Measurements from ENCODE around the gene ADRB2. TPM values are rescaled to one million over a fixed set of nuclear protein-coding genes. Genes with fewer than 3 reads are reported as not detected.

Gene ADRB2
- total RNA-seq, 1 experiment from 2014 or later = not detected

GRCh38 chr5:148831590-148832565 lies 5.5 kb downstream of the ADRB2 start:
- Mint-ChIP-seq H3K27ac (ENCODE audit: unreplicated experiment) (no peak overlapping the region), H3K4me1 (ENCODE audit: low read depth, unreplicated experiment) (no peaks in the 10 kb centered on the region), H3K36me3 (ENCODE audit: insufficient read depth, unreplicated experiment) (no peaks in the 10 kb centered on the region), H3K4me3 (ENCODE audit: unreplicated experiment) (no peak overlapping the region), H3K9me3 (ENCODE audit: unreplicated experiment) (no peaks in the 10 kb centered on the region), H3K27me3 (ENCODE audit: insufficient read depth, unreplicated experiment) (peaks cover 34% of the 10 kb centered on the region)
- TF ChIP-seq CTCF (IDR thresholded peaks at IDR 0.05; ENCODE audit: insufficient read depth in 1 of 2, low read depth in 1 of 2, low read length in 1 of 2, severe bottlenecking in 1 of 2, unreplicated experiment in 1 of 2) = no peak
- Histone ChIP-seq H3K27me3 (replicated peaks; ENCODE audit: control insufficient read depth, insufficient read depth, low read length) (no peaks in the 10 kb centered on the region), H3K36me3 (ENCODE audit: control insufficient read depth, insufficient read depth, low read length) (no peaks in the 10 kb centered on the region), H3K4me3 (ENCODE audit: low read depth, low read length) (no peak overlapping the region), H3K9me3 (no peaks in the 10 kb centered on the region), H3K4me1 (no peaks in the 10 kb centered on the region)
- DNase-seq = no peak
- no TSS peak for BruUV-seq (replicated peaks)
- CTCF ChIA-PET = interaction anchor here (0.7 kb wide), 1 partner anchor 24 kb away, joined by 3 read pairs; no protein-coding TSS in a partner anchor
- POLR2A ChIA-PET = no interaction called here
- intact Hi-C loops (cut with micrococcal nuclease; ENCODE audit: unreplicated experiment) = no loop called here

DNA sequence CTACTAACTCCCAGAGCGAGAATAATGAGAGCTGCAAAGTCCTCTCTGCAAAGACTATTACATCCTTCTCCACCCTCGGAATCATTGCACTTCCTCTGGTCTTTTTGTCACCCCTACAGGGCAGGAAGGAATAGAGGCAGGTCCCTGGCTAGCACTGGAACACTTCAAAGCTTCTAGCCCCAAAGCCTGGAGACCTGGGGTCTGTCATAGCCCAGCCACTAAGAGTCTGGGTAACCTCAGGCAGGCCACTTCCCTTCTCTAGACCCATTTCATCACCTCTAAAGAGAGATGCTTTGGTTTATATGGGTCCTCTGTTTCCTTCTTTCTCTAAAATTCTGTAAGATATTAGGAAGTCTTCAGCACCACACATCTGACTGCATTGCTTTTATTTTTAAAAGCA lies 6.7 kb downstream of the ADRB2 start:
- TF ChIP-seq CTCF (IDR thresholded peaks at IDR 0.05; ENCODE audit: insufficient read depth in 1 of 2, low read depth in 1 of 2, low read length in 1 of 2, severe bottlenecking in 1 of 2, unreplicated experiment in 1 of 2) = no peak
- DNase-seq = no peak
- no peaks in the 10 kb centered on the region for H3K36me3 Mint-ChIP-seq (ENCODE audit: insufficient read depth, unreplicated experiment)
- H3K4me3 Mint-ChIP-seq (ENCODE audit: unreplicated experiment) = no peak overlapping the region
- H3K9me3 Mint-ChIP-seq (ENCODE audit: unreplicated experiment) = no peaks in the 10 kb centered on the region
- Histone ChIP-seq H3K9me3 (no peaks in the 10 kb centered on the region), H3K4me1 (no peaks in the 10 kb centered on the region), H3K36me3 (ENCODE audit: control insufficient read depth, insufficient read depth, low read length) (no peaks in the 10 kb centered on the region), H3K27me3 (replicated peaks; ENCODE audit: control insufficient read depth, insufficient read depth, low read length) (no peaks in the 10 kb centered on the region), H3K4me3 (ENCODE audit: low read depth, low read length) (no peak overlapping the region)
- CTCF ChIA-PET = no interaction called here
- H3K27ac Mint-ChIP-seq (ENCODE audit: unreplicated experiment) = no peak overlapping the region
- POLR2A ChIA-PET = no interaction called here
- H3K4me1 Mint-ChIP-seq (ENCODE audit: low read depth, unreplicated experiment) = no peaks in the 10 kb centered on the region
- no TSS peak for BruUV-seq (replicated peaks)
- intact Hi-C loops (cut with micrococcal nuclease; ENCODE audit: unreplicated experiment) = no loop called here
- H3K27me3 Mint-ChIP-seq (ENCODE audit: insufficient read depth, unreplicated experiment) = peaks cover 38% of the 10 kb centered on the region

- DNase-seq = no peak
- H3K27ac Mint-ChIP-seq (ENCODE audit: unreplicated experiment) = no peak overlapping the region
These were observed 7.5 kb downstream of the ADRB2 start for GRCh38 chr5:148833925-148834324.

More at GRCh38 chr5:148833925-148834324, 7.5 kb downstream of the ADRB2 start:
- H3K4me1 Mint-ChIP-seq (ENCODE audit: low read depth, unreplicated experiment) = no peaks in the 10 kb centered on the region
- Histone ChIP-seq H3K27me3 (replicated peaks; ENCODE audit: control insufficient read depth, insufficient read depth, low read length) (no peaks in the 10 kb centered on the region), H3K4me3 (ENCODE audit: low read depth, low read length) (no peak overlapping the region), H3K4me1 (no peaks in the 10 kb centered on the region), H3K9me3 (no peaks in the 10 kb centered on the region), H3K36me3 (ENCODE audit: control insufficient read depth, insufficient read depth, low read length) (no peaks in the 10 kb centered on the region)
- ChIA-PET POLR2A (no interaction called here), CTCF (no interaction called here)
- peaks cover 31% of the 10 kb centered on the region for H3K27me3 Mint-ChIP-seq (ENCODE audit: insufficient read depth, unreplicated experiment)
- intact Hi-C loops (cut with micrococcal nuclease; ENCODE audit: unreplicated experiment) = no loop called here
- TF ChIP-seq CTCF (IDR thresholded peaks at IDR 0.05; ENCODE audit: insufficient read depth in 1 of 2, low read depth in 1 of 2, low read length in 1 of 2, severe bottlenecking in 1 of 2, unreplicated experiment in 1 of 2) = no peak
- no peaks in the 10 kb centered on the region for H3K36me3 Mint-ChIP-seq (ENCODE audit: insufficient read depth, unreplicated experiment)
- no peak overlapping the region for H3K4me3 Mint-ChIP-seq (ENCODE audit: unreplicated experiment)
- no TSS peak for BruUV-seq (replicated peaks)
- H3K9me3 Mint-ChIP-seq (ENCODE audit: unreplicated experiment) = no peaks in the 10 kb centered on the region
